GM12874 (cell line): ENCODE results near the gene MUC22.

Experiments
- CTCF ChIP-seq: IDR thresholded peaks from 2 replicates; pipeline ENCODE4 v1.5.1; 2011; ENCODE audit warnings: low read depth, mild to moderate bottlenecking, control low read depth, low read length, moderate library complexity; ENCODE audit not compliant: insufficient read depth

Gene MUC22

GRCh38 chr6:31081872-31082271 lies 71.6 kb downstream of the MUC22 start:
- no peak for TF ChIP-seq CTCF

- TF ChIP-seq CTCF, result peak; percentile 64
These were observed 73.6 kb downstream of the MUC22 start for GRCh38 chr6:31083742-31084354.
